PC-3 (cell line): Measurements from ENCODE around the gene ROS1. TPM values are rescaled to one million over a fixed set of nuclear protein-coding genes. Genes with fewer than 3 reads are reported as not detected.

Experiments used
- ATAC-seq: fragments of 200-7000 bp; cut with Tn5 transposase; 2 replicates; pipeline ENCODE4 v1.9.1; 2020; ENCODE audit warnings: mild to moderate bottlenecking, moderate library complexity
- BruUV-seq: library from RNA; stranded (reverse); fragments of 400-500 nt; replicated peaks from 2 replicates; lab custom pipeline; 2021; lab: Mats Ljungman, UMichigan
- CTCF ChIA-PET: fragments of 300-600 bp; sonication (Branson Sonifier 250); formaldehyde crosslinking; loops from one replicate; lab custom pipeline; 2022; ENCODE audit warnings: antibody characterized with exemption; lab: Charles Lee
- POLR2A ChIA-PET: fragments of 300-600 bp; sonication (Branson Sonifier 250); formaldehyde crosslinking; loops from one replicate; lab custom pipeline; 2022; ENCODE audit warnings: antibody characterized with exemption; ENCODE audit not compliant: unreplicated experiment; lab: Charles Lee
- DNase-seq: peaks from one replicate; pipeline ENCODE4 v3.0.0-alpha.2; 2015
- H2AFZ ChIP-seq: fragments of 300-600 bp; sonication (generic); 2 replicates; pipeline ENCODE4 v1.6.0; 2016; ENCODE audit warnings: antibody characterized with exemption, low read length
- H3F3A ChIP-seq: fragments of 300-600 bp; sonication (generic); one replicate; pipeline ENCODE4 v1.6.0; 2017; ENCODE audit warnings: antibody characterized with exemption, low read length, control low read depth, mild to moderate bottlenecking; ENCODE audit not compliant: unreplicated experiment
- H3K27ac ChIP-seq: fragments of 300-600 bp; sonication (generic); 2 replicates; pipeline ENCODE4 v1.5.1; 2016; ENCODE audit warnings: mild to moderate bottlenecking, low read length
- H3K27me3 ChIP-seq: fragments of 300-600 bp; sonication (generic); 2 replicates; pipeline ENCODE4 v1.6.1; 2016; ENCODE audit warnings: low read length, mixed read lengths
- H3K36me3 ChIP-seq: fragments of 300-600 bp; sonication (generic); 2 replicates; pipeline ENCODE4 v1.6.1; 2016; ENCODE audit warnings: low read depth, mixed run types, low read length, mixed read lengths
- H3K4me1 ChIP-seq: fragments of 300-600 bp; sonication (generic); 2 replicates; pipeline ENCODE4 v1.5.1; 2016; ENCODE audit warnings: low read length; ENCODE audit not compliant: insufficient read depth
- H3K4me2 ChIP-seq: fragments of 300-600 bp; sonication (generic); 2 replicates; pipeline ENCODE4 v1.6.0; 2016; ENCODE audit warnings: low read length
- H3K4me3 ChIP-seq: fragments of 300-600 bp; sonication (generic); 2 replicates; pipeline ENCODE4 v1.5.1; 2016; ENCODE audit warnings: mild to moderate bottlenecking, low read length, mixed read lengths
- H3K79me2 ChIP-seq: fragments of 300-600 bp; sonication (generic); 2 replicates; pipeline ENCODE4 v1.6.1; 2017; ENCODE audit warnings: low read length, mixed read lengths
- H3K9ac ChIP-seq: fragments of 300-600 bp; sonication (generic); 2 replicates; pipeline ENCODE4 v1.6.0; 2016; ENCODE audit warnings: mild to moderate bottlenecking, low read length
- H3K9me2 ChIP-seq: fragments of 300-600 bp; sonication (generic); replicated peaks from 2 replicates; pipeline ENCODE4 v1.6.1; 2016; ENCODE audit warnings: mixed run types, low read length, mixed read lengths
- H3K9me3 ChIP-seq: fragments of 300-600 bp; sonication (generic); 2 replicates; pipeline ENCODE4 v1.6.1; 2016; ENCODE audit warnings: low read length, mixed read lengths
- H4K20me1 ChIP-seq: fragments of 300-600 bp; sonication (generic); 2 replicates; pipeline ENCODE4 v1.6.1; 2016; ENCODE audit warnings: low read length, mixed read lengths
- CTCF ChIP-seq: fragments of 300-600 bp; sonication (generic); conservative IDR thresholded peaks from 2 replicates; pipeline ENCODE4 v1.5.1; 2017; ENCODE audit warnings: antibody characterized with exemption, low read depth, mild to moderate bottlenecking, low read length
- EZH2 ChIP-seq: fragments of 300-600 bp; sonication (generic); IDR thresholded peaks from one replicate; pipeline ENCODE4 v1.6.1; 2017; ENCODE audit warnings: antibody characterized with exemption, mild to moderate bottlenecking, low read length; ENCODE audit not compliant: unreplicated experiment
- EZH2phosphoT487 ChIP-seq: fragments of 300-600 bp; sonication (generic); IDR thresholded peaks from 2 replicates; pipeline ENCODE4 v1.6.1; 2018; ENCODE audit warnings: mild to moderate bottlenecking, antibody characterized with exemption, low read length, borderline replicate concordance
- intact Hi-C: fragments of 100-400 bp; cut with micrococcal nuclease; formaldehyde crosslinking; loops from 2 replicates; pipeline ENCODE4 v1.9.0; 2023
- total RNA-seq: library from RNA; depleted of rRNA; stranded (reverse); fragments of >200 nt; gene quantifications from 2 replicates; pipeline ENCODE4 v1.2.3, GENCODE V29; 2014

ROS1 gene
- total RNA-seq, 1 experiment from 2014 or later, result 0.07 TPM

GRCh38 chr6:117414770-117415169 lies 11.0 kb downstream of the ROS1 start:
- no TSS peak for BruUV-seq
- no peak overlapping the region for H2AFZ ChIP-seq
- H3F3A ChIP-seq, result no peaks in the 10 kb centered on the region
- no peaks in the 10 kb centered on the region for H4K20me1 ChIP-seq
- peaks cover 18% of the 10 kb centered on the region for H3K4me1 ChIP-seq
- ChIA-PET POLR2A (no interaction called here), CTCF (no interaction called here)
- H3K27me3 ChIP-seq, result no peaks in the 10 kb centered on the region
- intact Hi-C loops, result no loop called here
- H3K9me3 ChIP-seq, result no peaks in the 10 kb centered on the region
- ATAC-seq (peak; percentile 86), DNase-seq (peak; percentile 59)
- no peaks in the 10 kb centered on the region for H3K36me3 ChIP-seq
- no peak overlapping the region for H3K4me2 ChIP-seq
- TF ChIP-seq EZH2 (no peak), CTCF (no peak), EZH2phosphoT487 (no peak)
- no peaks in the 10 kb centered on the region for H3K79me2 ChIP-seq
- H3K4me3 ChIP-seq, result no peak overlapping the region
- H3K9ac ChIP-seq, result no peak overlapping the region
- H3K27ac ChIP-seq, result no peak overlapping the region
- no peaks in the 10 kb centered on the region for H3K9me2 ChIP-seq

GRCh38 chr6:117411474-117411873 lies 14.3 kb downstream of the ROS1 start:
- H2AFZ ChIP-seq, result no peak overlapping the region
- H3K27me3 ChIP-seq, result no peaks in the 10 kb centered on the region
- H3K9ac ChIP-seq, result no peak overlapping the region
- H3K27ac ChIP-seq, result no peak overlapping the region
- H3F3A ChIP-seq, result no peaks in the 10 kb centered on the region
- ChIA-PET POLR2A (no interaction called here), CTCF (no interaction called here)
- H3K4me1 ChIP-seq, result peaks cover 9% of the 10 kb centered on the region; the same call in 1 of the 2 replicates
- no TSS peak for BruUV-seq
- no peaks in the 10 kb centered on the region for H3K79me2 ChIP-seq
- H3K9me2 ChIP-seq, result no peaks in the 10 kb centered on the region
- DNase-seq (no peak), ATAC-seq (no peak)
- no peak overlapping the region for H3K4me2 ChIP-seq
- H4K20me1 ChIP-seq, result no peaks in the 10 kb centered on the region
- H3K9me3 ChIP-seq, result no peaks in the 10 kb centered on the region
- TF ChIP-seq CTCF (no peak), EZH2phosphoT487 (no peak), EZH2 (no peak)
- intact Hi-C loops, result no loop called here
- no peaks in the 10 kb centered on the region for H3K36me3 ChIP-seq
- no peak overlapping the region for H3K4me3 ChIP-seq

DNA sequence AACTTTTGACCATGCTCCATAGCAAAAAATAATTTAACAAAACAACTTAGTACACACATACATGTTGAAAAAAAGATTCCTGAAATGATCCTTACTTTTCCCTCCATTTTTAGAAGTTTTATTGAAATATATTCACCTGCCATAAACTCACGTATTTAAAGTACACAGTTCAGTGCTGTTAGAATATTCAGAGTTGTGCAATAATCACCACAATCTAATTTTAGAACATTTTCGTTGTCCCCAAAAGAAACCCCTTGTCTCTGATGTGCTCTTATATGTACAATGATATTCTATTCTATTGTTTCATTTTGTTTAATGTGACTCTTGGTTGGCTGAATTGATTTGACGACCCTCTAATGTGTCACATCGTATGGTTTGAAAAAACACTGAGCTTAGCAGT lies 15.9 kb downstream of the ROS1 start:
- no peaks in the 10 kb centered on the region for H3K27me3 ChIP-seq
- POLR2A ChIA-PET, result no interaction called here
- H3K27ac ChIP-seq, result no peak overlapping the region
- no peaks in the 10 kb centered on the region for H3K9me3 ChIP-seq
- H3F3A ChIP-seq, result no peaks in the 10 kb centered on the region
- no peak overlapping the region for H3K4me2 ChIP-seq
- H2AFZ ChIP-seq, result no peak overlapping the region
- BruUV-seq, result no TSS peak
- H3K4me1 ChIP-seq, result peaks cover 7% of the 10 kb centered on the region; the same call in 1 of the 2 replicates
- CTCF ChIA-PET, result no interaction called here
- no peaks in the 10 kb centered on the region for H3K36me3 ChIP-seq
- no peak overlapping the region for H3K9ac ChIP-seq
- intact Hi-C loops, result no loop called here
- ATAC-seq, result no peak
- no peak for DNase-seq
- H3K79me2 ChIP-seq, result no peaks in the 10 kb centered on the region
- no peak overlapping the region for H3K4me3 ChIP-seq
- H4K20me1 ChIP-seq, result no peaks in the 10 kb centered on the region
- no peaks in the 10 kb centered on the region for H3K9me2 ChIP-seq
- TF ChIP-seq EZH2phosphoT487, result no peak
- no peak for TF ChIP-seq EZH2
- no peak for TF ChIP-seq CTCF
